K562 (cell line): Measurements from ENCODE around the gene SCG3. TPM values are rescaled to one million over a fixed set of nuclear protein-coding genes. Genes with fewer than 3 reads are reported as not detected.
A peak's percentile ranks its signal among the peaks of the same experiment; 100 is the strongest.

ENCODE experiments used
- ETV1 ChIP-seq: fragments of 450-650 bp; conservative IDR thresholded peaks from 2 replicates; pipeline ENCODE4 v1.6.1; 2016; ENCODE audit warnings: missing genetic modification characterization, control low read depth, low read depth, missing compliant biosample characterization
- MEF2A ChIP-seq: IDR thresholded peaks from 2 replicates; pipeline ENCODE4 v1.6.1; 2011; ENCODE audit warnings: low read depth, mild to moderate bottlenecking, low read length, moderate library complexity; ENCODE audit not compliant: control insufficient read depth
- NELFE ChIP-seq: IDR thresholded peaks from 2 replicates; pipeline ENCODE4 v1.6.1; 2011; ENCODE audit warnings: mild to moderate bottlenecking; ENCODE audit not compliant: insufficient read depth, insufficient read length
- NR3C1 ChIP-seq: sonication (generic); formaldehyde crosslinking; IDR thresholded peaks from 2 replicates; pipeline ENCODE4 v1.8.1; 2022; ENCODE audit warnings: missing genetic modification reagents
- SP1 ChIP-seq: sonication (generic); formaldehyde crosslinking; IDR thresholded peaks from 2 replicates; pipeline ENCODE4 v1.8.1; 2022; ENCODE audit warnings: mild to moderate bottlenecking, missing genetic modification reagents
- TBL1XR1 ChIP-seq, 2 experiments: IDR thresholded peaks; 2 replicates each; pipeline ENCODE4 v1.6.1; 2012; ENCODE audit warnings: improper control_type of control experiment in 2 of 2, low read length in 2 of 2, mild to moderate bottlenecking in 1 of 2
- ZBTB7A ChIP-seq: IDR thresholded peaks from 2 replicates; pipeline ENCODE4 v1.6.1; 2011; ENCODE audit warnings: low read depth, mild to moderate bottlenecking, low read length, moderate library complexity, borderline replicate concordance; ENCODE audit not compliant: control insufficient read depth
- polyA plus RNA-seq, 8 experiments: library from polyadenylated mRNA; depleted of rRNA in 4 of 8; stranded (reverse) in 5 of 8; unstranded in 3 of 8; fragments of >200 nt; fragmentation: Nextera tagmentation in 2 of 8; fragmentation: Illumina TruSeq in 1 of 8; extraction: Ambion mirVana in 2 of 8; extraction: Trizol in 1 of 8; gene quantifications; 2 replicates each; pipeline versions ENCODE4 v1.2.1 to v1.2.3, GENCODE V29; 2011 to 2014; ENCODE audit warnings: inconsistent platforms in 1 of 8, missing spikeins in 1 of 8
- total RNA-seq, 7 experiments: library from RNA; depleted of rRNA in 6 of 7; stranded (reverse); fragments of >200 nt in 6 of 7; fragmentation: Illumina TruSeq in 2 of 7; extraction: Trizol in 2 of 7; gene quantifications; 2 replicates each; pipeline versions ENCODE4 v1.2.1 to v1.2.3, GENCODE V29; 2011 to 2021; ENCODE audit warnings: low replicate concordance in 1 of 7
- TF ChIP-seq, protein P1 (sequence below), 2 experiments: fragments of 450-650 bp in 1 of 2; sonication (generic) in 1 of 2; formaldehyde crosslinking in 1 of 2; IDR thresholded peaks; 2 replicates each; pipeline versions ENCODE4 v1.7.1 to v1.9.0; 2016 to 2022; ENCODE audit warnings: inconsistent platforms in 1 of 2, mild to moderate bottlenecking in 1 of 2, missing genetic modification reagents in 1 of 2
- TF ChIP-seq, protein P2 (sequence below): sonication (generic); formaldehyde crosslinking; IDR thresholded peaks from 2 replicates; pipeline ENCODE4 v1.8.1; 2023; ENCODE audit warnings: mild to moderate bottlenecking, missing genetic modification reagents
- TF ChIP-seq, protein P3 (sequence below): fragments of 250-450 bp; sonication (Bioruptor Pico); IDR thresholded peaks from 2 replicates; pipeline ENCODE4 v1.8.0; 2021; ENCODE audit warnings: moderate library complexity, mild to moderate bottlenecking, inconsistent platforms

SCG3 gene
- total and polyA plus RNA-seq, 9 of the 15 experiments (the other 6 are each of a cell fraction or from before 2014, with no cell fraction given): 13.0 to 43.8 (median 21.0) TPM

DNA sequence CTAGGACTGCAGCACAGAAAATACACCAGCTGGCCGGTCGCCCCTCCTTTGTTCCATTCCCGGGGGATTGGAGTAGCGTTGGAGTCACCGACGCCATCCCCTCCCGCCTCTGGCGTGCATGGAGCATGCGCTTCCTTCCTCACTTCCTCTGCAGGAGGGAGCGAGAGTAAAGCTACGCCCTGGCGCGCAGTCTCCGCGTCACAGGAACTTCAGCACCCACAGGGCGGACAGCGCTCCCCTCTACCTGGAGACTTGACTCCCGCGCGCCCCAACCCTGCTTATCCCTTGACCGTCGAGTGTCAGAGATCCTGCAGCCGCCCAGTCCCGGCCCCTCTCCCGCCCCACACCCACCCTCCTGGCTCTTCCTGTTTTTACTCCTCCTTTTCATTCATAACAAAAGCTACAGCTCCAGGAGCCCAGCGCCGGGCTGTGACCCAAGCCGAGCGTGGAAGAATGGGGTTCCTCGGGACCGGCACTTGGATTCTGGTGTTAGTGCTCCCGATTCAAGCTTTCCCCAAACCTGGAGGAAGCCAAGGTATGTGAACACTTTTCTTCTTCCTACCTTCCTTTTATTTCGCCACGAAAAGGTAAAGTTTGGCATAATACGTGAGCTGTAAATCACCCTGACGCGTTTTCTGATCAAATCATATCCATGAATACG, at the start of gene SCG3 (continued):
- TF ChIP-seq, protein P1, sequence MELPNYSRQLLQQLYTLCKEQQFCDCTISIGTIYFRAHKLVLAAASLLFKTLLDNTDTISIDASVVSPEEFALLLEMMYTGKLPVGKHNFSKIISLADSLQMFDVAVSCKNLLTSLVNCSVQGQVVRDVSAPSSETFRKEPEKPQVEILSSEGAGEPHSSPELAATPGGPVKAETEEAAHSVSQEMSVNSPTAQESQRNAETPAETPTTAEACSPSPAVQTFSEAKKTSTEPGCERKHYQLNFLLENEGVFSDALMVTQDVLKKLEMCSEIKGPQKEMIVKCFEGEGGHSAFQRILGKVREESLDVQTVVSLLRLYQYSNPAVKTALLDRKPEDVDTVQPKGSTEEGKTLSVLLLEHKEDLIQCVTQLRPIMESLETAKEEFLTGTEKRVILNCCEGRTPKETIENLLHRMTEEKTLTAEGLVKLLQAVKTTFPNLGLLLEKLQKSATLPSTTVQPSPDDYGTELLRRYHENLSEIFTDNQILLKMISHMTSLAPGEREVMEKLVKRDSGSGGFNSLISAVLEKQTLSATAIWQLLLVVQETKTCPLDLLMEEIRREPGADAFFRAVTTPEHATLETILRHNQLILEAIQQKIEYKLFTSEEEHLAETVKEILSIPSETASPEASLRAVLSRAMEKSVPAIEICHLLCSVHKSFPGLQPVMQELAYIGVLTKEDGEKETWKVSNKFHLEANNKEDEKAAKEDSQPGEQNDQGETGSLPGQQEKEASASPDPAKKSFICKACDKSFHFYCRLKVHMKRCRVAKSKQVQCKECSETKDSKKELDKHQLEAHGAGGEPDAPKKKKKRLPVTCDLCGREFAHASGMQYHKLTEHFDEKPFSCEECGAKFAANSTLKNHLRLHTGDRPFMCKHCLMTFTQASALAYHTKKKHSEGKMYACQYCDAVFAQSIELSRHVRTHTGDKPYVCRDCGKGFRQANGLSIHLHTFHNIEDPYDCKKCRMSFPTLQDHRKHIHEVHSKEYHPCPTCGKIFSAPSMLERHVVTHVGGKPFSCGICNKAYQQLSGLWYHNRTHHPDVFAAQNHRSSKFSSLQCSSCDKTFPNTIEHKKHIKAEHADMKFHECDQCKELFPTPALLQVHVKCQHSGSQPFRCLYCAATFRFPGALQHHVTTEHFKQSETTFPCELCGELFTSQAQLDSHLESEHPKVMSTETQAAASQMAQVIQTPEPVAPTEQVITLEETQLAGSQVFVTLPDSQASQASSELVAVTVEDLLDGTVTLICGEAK (IDR thresholded peaks at IDR 0.05): peak; percentile 79
- TF ChIP-seq, protein P1 (CRISPR knock-in tag; IDR thresholded peaks at IDR 0.05): peak; percentile 59
- TF ChIP-seq, protein P2, sequence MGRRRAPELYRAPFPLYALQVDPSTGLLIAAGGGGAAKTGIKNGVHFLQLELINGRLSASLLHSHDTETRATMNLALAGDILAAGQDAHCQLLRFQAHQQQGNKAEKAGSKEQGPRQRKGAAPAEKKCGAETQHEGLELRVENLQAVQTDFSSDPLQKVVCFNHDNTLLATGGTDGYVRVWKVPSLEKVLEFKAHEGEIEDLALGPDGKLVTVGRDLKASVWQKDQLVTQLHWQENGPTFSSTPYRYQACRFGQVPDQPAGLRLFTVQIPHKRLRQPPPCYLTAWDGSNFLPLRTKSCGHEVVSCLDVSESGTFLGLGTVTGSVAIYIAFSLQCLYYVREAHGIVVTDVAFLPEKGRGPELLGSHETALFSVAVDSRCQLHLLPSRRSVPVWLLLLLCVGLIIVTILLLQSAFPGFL (CRISPR knock-in tag): no peak
- TF ChIP-seq ETV1 (tag) (peak; percentile 73), NELFE (no peak), TBL1XR1 (IDR thresholded peaks at IDR 0.05; ENCODE audit: low read length in 2 of 2) (peak in 1 of 2 experiments; percentile 55; a peak in 1 of 4 replicates), ZBTB7A (peak; percentile 41; the same call in 1 of the 2 replicates), SP1 (CRISPR knock-in tag) (no peak; the same call in 1 of the 2 replicates), MEF2A (no peak), NR3C1 (peak; percentile 96)
- TF ChIP-seq, protein P3, sequence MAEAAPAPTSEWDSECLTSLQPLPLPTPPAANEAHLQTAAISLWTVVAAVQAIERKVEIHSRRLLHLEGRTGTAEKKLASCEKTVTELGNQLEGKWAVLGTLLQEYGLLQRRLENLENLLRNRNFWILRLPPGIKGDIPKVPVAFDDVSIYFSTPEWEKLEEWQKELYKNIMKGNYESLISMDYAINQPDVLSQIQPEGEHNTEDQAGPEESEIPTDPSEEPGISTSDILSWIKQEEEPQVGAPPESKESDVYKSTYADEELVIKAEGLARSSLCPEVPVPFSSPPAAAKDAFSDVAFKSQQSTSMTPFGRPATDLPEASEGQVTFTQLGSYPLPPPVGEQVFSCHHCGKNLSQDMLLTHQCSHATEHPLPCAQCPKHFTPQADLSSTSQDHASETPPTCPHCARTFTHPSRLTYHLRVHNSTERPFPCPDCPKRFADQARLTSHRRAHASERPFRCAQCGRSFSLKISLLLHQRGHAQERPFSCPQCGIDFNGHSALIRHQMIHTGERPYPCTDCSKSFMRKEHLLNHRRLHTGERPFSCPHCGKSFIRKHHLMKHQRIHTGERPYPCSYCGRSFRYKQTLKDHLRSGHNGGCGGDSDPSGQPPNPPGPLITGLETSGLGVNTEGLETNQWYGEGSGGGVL (CRISPR knock-in tag): no peak
